NCI-H1105 (cell line): Measurements from ENCODE around the gene TMC5.

Experiments used
- DNase-seq: peaks from one replicate; lab custom pipeline; 2025; lab: John Stamatoyannopoulos, UW

The TMC5 gene

DNA sequence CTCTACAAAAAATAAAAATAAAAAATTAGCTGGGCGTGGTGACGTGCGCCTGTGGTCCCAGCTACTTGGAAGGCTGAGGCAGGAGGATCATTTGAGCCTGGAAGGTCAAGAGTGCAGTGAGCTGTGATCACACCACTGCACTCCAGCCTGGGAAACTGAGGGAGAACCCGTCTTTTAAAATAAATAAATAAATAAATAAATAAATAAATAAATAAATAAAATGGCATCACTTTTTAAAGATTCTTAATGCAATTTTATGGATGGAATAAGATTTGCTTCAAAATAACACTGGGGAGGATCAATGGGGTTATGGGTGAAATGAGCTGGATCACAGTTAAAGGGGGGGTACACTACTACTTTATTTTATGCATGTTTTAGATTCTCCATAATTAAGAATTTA is 89.3 kb downstream of the TMC5 start:
- DNase-seq = no peak

DNA sequence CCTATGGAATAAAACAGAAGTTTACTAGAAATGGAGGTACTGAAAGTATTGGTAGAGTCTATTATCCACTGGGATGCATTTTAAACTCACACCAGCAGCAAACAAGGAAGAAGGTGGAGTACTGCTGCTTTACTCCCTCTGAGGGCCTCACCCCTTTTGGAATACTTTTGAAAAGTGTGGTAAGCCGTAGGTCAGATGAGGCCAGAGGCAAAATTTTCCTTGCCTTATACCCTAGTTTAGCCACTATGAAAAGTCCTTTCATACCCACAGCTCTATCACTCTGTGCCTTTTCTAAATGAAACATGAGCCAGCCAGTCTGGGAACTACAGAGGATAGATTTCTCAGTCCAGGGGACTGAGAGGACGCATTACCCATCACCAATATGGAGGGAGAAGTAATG is 90.2 kb downstream of the TMC5 start:
- no peak for DNase-seq

DNA sequence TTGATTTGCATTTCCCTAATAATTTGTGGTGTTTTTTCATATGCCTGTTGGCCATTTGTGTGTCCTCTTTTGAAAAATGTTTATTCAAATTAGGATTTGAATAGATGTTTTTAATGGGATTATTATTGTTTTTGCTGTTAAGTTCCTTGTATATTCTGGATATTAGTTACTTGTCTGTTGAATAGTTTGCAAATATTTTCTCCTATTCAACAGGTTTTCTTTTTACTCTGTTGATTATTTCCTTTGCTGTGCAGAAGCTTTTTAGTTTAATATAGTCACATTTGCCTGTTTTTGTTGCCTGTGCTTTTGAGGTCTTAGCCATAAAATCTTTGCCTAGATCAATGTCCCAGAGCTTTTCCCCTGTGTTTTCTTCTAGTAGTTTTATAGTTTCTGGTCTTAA is 94.6 kb downstream of the TMC5 start:
- no peak for DNase-seq

DNA sequence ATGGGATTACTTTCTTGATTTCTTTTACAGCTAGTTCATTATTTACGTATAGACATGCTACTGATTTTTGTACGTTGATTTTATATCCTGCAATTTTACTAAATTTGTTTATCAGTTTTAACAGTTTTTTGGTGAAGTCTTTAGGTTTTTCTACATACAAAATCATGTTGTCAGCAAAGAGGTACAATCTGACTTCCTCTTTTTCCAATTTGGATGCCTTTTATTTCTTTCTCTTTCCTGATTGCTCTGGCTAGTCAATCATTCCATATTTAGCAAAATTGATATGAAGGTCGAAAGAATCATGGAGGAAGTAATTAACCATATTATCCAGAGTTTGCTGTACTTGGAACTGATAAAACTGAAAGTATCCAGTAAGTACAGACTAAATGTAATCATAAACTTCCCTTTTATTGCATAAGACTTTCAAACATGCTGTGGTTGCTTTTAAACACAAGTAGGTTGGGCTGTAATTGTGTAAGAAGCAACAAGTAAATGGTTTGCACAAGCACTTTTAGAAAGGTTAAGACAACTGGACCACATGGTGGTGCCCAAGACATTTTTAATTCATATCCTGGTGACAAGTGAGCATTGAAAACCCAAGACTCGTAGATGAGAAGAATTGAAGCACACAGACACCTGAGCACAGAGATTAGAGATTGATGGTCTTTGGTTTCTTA is 95.8 kb downstream of the TMC5 start:
- DNase-seq = no peak

DNA sequence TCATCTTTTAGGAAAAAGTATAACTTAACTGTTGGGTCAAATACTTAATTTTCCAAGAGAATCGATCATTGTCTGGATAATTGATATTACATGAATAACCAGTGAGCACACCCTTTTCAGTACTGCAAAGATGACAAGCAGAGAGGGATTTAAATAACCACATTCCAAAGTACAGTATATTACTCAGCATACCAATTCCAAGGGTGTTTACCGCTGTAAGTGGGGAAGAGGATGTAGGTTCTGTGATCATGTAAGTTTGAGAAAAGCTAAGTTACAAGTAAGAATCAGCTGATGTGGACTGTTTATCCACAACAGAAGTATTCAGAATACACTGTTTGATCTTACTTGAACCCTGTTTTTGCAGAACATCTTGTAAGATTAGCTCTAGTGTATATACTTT is 98.1 kb downstream of the TMC5 start:
- no peak for DNase-seq

DNA sequence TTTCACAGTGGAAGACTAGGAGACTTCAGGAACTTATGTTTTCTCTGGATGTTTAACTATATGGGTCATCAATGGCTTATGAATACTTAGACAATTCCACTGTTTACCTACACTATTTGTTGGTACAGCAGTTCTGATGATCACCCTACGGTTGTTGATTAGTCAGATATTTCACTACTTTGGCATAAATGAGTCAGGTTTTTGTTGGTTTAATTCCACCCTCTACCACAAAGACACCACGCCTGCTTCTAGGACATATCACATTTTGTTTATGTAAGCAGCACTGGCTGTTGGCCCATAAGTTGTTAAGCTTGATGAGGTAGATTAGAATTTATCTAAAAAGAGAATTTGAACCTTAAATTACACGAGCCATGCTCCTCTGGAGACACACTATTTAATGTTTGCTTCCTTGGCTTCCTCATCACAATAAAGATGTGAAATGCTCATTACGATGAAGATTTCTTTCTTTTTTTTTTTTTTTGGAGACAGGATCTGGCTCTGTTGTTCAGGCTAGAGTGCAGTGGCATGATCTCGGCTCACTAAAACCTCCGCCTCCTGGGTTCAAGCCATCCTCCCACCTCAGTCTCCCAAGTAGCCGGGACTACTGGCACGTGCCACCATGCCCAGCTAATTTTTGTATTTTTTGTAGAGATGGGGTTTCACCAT is 99.9 kb downstream of the TMC5 start:
- DNase-seq = no peak

DNA sequence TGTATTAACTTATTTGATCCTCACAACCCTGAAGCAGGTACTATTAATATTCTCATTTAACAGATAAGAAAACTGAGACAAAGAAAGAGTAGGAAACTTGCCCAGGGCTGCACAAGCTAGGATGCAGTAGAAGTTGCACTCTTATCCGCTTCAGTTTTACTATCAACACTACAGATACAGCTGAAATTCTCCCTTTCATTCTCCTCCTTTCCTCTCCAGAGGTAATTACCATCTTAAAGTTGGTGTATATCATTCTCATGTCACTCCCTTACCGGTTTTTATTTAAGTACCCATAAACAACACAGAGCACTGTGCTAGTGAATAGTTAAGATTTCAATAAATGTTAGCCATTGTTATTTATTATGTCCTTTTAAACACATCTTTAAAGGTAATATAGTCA is 100.7 kb downstream of the TMC5 start:
- no peak for DNase-seq

DNA sequence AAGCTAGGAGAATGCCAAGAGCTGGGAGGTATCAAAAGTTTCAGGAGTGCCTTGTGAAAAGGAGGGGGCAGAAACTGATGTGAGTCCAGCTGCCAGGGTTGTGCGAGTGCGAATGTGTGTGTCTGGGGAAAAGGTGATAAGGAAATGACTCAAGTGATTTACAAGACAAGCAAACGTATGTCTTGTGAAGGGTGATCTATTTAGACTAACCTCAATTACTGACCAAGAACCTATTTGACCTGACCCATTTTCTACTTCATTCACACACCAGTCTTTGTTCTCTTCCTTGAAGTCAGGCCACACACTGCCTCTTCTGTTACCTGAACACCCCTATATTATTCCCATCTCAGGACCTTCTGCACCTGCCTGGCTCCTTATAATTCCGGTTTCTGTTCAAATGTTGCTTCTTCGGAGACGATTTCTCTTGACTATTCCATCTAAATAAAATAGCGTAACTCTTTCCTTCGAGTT is 103.2 kb downstream of the TMC5 start:
- DNase-seq = no peak

DNA sequence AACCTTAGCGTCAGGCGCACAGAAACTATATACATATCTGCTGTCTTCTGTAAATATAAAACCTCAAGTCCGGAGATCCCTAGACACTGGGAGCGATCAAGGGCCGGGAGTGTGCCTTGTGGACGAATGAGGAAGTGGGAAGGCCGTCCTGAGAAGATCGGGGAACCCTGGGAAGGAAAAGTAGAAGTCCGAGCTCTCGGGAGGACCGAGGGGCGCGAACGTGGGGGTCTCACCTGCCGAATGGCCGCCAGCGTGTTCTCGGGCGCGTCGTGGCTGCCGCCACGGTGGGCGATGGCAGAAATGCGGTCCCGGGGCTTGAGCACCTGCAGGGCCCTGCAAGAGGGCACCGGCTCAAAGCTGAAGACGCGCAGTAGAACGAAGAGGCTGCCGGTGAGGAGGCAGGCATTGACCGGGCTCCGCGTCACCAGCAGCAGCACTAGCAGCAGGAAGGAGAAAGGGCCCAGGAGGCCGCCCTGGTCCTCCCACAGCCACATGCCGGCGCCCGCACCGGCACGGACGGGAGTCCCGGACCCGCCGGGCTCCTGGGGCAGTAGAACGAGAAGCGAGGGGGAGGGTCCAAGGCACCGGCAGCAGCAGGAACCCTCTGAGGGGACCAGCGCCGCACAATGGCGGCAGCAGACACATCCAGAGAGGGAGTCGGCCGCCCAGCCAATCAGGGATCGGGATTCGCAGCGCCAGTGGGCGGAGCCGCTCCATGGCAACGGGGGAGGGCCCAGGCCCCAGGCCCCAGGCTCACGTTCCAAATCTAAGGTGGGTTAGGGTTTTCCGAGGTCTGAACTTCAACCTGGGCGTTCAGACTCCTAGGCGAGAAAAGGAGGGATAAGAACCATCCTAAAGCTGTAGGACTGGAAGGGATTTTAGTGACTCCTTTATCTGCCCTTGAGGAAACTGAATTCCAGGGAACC is 104.1 kb downstream of the TMC5 start, which contains the start of gene GDE1:
GDE1 (minus strand) TSS at position 628 of the 926 bp plus-strand sequence; CDS start at position 494, 134 bp downstream.
- peak; percentile 79 for DNase-seq

DNA sequence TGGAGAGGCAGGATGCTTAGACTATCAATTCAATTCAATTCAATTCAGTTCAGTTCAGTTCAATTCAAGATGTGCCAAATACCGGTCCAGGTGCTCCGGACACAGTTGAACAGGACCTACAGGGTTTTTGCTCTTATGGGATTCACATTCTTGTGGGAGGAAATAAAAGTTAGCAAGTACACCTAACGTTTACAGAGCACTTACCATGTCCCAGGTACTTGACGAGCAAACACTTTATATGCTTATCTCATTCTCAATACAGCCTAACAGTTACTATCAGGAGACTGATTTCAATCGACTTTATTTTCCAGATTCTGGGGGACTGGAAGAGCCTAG is 104.7 kb downstream of the TMC5 start:
- DNase-seq = no peak

DNA sequence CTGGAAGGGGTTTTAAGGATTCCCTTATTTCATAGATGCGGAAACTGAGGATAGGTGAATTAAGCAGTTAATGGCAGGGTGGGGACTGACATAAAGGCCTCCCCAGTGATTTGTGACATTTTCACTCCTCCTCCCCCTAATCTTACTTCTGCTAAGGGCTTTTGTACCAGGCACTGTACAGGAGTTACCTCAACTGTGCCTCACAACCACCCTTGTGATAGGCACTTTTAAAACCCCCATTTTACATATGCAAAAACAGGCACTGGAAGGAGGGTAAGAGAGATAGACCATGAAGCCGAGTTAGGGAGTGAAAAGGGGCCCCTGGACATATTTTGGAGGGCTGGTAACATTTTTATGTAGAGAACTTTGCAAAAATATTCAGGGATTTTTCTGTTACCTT is 105.1 kb downstream of the TMC5 start:
- no peak for DNase-seq

DNA sequence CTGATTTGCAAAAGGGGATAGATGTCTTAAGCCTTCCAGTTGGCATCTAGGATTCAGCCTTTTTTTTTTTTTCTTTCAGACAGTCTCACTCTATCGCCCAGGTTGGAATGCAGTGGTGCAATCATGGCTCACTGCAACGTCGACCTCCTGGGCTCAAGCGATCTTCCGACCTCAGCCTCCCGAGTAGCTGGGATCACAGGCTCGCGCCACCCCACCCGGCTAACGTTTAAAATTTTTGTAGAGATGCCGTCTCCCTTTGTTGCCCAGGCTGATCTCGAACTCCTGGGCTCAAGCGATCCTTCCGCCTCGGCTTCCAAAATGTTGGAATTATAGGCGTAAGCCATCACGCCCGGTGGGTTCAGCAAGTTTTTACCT is 105.5 kb downstream of the TMC5 start:
- DNase-seq = no peak

DNA sequence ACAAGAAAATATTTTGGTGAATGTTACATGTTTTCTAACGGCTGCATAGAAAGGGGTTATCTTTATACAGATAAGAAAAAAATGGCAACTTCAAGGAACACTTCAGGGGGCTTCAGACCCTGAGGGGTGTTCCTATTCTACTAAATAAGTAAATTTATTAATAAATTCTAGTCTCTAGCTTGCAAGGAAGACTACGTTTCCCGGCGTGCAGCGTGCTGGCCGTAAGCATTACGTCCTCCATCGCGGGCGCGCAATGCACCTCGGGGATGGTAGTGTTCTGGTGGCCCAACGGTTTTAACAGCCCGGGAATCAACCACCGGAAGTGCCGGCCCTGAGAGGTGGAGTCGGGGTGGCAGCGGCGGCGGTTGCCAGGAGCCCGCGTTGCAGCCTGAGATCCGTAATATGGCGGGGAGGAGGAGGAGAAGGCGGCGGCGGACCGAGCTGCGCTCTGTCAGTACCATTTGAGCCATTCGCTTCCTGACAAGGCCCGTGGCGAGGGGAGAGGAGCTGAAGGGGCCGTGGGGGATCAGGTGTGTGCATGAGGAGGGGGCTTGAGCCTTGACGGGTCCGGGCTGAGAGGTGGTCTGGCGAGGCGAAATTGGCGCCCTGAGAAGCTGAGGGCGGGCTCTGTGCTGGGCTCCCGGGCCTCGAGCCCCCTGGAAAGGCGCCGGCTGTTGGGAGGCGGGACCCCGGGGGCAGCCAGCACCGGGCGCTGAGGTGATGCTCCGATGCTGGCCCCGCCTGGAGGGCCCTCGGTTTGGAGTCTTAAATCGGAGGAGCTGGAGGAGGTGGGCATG is 106.1 kb downstream of the TMC5 start, which contains the start of gene CCP110:
CCP110 (plus strand) TSS at position 384 of the 797 bp plus-strand sequence. CDS start 3,940 bp downstream, outside the sequence.
- peak; percentile 86 for DNase-seq

DNA sequence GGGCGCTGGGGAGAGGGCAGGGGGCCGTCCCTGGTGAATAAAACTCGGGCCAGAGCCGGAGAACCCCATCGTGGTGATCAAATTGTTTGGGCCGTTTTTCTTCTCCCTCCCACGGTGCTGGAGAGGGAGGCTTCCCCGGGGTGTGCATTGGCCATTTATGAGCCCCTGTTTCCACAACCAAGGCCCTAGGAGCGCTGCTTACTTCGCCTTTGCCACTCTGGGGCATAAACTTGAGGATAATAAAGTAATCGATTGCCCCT is 106.6 kb downstream of the TMC5 start:
- DNase-seq = no peak

DNA sequence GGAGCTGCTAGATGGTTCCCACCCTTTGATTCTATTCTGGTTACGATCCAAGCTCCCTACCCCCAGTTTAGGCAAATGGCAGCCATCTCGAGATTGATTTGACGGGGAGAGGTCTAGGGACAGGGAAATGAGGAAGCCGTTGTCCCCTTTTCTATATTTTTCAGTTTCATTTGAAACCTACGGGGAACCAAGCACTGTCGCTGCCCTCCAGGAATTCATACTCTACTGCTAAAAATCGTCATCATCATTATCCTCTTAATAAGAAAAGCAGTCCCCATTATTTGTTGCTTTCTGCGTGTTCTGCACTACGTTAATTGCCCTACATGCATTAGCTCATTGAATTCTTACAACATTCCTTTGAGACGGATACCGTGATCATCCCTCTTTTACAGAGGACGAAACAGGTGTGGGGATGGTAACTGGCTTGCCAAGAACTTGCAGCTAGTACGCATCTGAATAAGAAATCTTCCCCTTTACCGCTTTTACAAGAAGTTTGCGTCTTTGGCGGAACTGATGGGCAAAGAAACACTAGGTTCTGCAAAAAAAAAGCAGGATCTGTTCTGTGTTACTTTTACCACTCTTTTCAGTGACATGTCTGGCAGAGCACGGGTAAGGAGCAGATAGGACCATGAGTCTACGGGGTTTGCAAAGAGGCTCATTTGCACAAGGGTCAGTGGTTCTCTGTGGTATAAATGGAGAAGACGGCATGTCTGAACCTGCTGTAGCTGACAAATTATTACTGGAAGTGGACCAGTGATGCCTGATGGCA is 107.1 kb downstream of the TMC5 start:
- peak; percentile 18 for DNase-seq

DNA sequence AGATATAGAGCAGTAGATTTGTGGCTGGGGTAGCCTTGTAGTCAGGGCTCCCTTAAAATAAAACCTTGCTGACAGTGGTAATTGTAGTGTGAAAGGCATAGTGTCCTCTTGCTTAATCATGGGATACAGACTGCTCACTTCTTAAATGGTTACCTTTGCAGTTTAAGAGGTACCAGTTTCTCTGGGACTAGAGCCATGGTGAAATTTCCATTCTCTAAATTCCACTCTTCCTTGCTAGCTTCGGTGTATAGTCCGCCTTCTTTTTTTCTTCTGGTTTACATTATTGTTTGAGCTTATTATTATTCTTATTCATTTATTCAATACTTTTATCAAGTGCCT is 107.7 kb downstream of the TMC5 start:
- DNase-seq = no peak

DNA sequence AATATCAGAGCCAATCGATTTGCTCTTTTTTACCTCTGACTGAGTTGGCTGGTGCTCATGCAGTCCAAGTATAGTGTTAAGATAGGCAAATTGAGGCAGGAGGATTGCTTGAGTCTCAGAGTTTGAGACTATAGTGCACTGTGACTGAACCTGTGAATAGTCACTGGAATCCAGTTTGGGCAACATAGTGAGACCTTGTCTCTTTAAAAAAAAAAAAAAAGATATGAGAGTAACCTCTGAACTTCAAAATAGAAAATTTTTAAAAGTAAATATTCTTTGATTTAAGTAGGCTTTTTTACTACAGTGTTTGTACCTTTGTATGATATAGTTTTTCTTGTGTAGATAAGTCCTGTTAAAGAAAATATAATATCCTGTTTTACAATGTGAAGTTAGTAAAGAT is 109.5 kb downstream of the TMC5 start:
- DNase-seq = no peak

DNA sequence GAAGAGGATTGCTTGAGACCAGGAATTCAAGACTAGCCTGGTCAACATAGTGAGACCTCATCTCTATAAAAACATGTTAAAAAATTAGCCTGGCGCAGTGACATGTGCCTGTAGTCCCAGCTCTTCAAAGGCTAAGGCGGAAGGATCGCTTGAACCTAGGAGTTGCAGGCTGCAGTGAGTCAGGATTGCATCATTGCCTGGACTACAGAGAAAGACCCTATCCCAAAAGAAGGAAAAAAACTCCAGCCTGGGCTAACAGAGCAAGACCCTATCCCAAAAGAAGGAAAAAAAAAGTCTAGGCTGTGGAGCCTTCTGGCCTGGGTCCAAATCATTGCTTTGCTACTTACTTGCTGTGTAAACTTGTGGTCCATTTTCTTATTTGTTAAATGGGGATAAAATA is 111.0 kb downstream of the TMC5 start:
- no peak for DNase-seq

DNA sequence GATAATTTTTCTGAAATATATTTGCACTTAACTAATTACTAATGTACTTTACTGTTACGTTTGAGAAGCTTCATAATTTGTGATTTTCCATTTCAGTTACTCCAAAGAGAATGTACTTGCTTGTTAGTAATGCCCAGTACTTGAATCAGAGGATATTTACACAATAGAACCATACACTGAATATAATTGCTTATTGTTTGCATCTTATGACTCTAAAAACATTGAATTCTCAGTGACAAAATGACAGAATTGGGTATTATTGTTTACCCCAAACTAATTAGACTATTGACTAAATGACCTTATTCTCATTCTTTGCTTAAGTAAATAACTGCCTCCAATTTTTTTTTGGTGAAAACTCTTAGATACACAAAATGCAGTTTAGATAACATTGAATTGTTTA is 114.9 kb downstream of the TMC5 start:
- DNase-seq = no peak

DNA sequence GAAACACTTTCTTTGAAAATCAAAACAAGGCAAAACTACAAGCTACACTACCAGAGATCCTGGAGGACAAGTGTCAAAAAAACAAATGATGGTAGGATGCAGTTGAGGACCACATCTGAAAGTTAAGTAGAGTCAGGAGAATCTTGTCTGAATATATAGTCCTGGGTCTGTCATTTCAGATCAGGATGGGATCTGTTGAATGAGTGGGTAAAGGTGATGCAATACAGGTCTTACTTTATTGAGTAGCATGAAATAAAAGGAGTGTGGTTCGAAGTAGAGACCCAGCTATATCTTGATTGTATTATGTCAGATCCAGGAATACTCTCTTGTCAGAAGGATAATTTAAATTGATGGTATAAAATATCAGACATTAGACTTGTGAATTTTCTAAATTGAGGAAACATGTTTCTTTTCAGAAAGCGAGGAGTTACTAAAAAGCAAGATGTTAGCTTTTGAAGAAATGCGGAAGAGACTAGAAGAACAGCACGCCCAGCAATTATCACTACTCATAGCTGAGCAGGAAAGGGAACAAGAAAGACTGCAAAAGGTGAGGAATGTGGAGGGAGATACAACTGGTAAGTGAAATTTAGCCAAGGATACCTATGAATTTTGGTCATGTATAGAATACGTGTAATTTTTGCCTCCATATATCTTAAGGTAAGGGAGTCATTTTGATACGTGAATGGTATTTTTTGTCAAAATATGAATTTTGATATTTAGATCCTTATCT is 122.7 kb downstream of the TMC5 start:
- no peak for DNase-seq
